Measurements from ENCODE around the gene ANKRD13D.
"Not testable (repeated sequence)": the region's sequence is repeated elsewhere in the genome, so short reads cannot be mapped to it uniquely, and the experiment has no call there.

Gene ANKRD13D

DNA sequence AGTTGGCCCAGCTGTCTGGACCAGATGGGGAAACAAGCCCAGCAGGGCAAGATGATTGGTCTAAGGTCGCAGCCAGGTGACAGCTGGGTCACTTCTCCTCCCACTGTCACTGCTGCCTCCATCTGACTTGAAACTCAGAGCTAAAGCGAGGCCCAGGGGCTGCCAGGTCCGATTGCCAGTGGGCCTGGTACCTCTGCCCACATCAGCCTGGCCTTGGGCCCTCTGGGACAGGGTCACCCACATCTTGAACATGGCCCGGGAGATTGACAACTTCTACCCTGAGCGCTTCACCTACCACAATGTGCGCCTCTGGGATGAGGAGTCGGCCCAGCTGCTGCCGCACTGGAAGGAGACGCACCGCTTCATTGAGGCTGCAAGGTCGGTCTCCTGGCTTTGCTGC, 20.1 kb downstream of the ANKRD13D start:
- H3K4me1 Mint-ChIP-seq (ENCODE audit: low read depth), result peaks cover 30% of the 10 kb centered on the region
- H3K4me3 Mint-ChIP-seq, result no peak overlapping the region
- H3K27ac Mint-ChIP-seq, result no peak overlapping the region
- H3K9me3 Mint-ChIP-seq (ENCODE audit: low read depth), result no peaks in the 10 kb centered on the region
- no peaks in the 10 kb centered on the region for H3K27me3 Mint-ChIP-seq
- no peaks in the 10 kb centered on the region for H3K36me3 Mint-ChIP-seq

DNA sequence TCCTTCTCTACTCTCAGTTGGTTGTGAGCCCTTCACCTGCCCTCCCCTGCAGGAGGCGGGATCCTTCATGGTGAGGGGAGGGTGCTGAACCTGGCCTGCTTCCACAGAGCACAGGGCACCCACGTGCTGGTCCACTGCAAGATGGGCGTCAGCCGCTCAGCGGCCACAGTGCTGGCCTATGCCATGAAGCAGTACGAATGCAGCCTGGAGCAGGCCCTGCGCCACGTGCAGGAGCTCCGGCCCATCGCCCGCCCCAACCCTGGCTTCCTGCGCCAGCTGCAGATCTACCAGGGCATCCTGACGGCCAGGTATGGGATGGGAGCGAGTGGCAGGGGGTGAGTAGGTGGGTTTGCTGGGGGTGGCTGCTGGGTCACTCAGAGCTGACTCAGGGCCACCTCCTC, 20.6 kb downstream of the ANKRD13D start:
- H3K4me3 Mint-ChIP-seq, result no peak overlapping the region
- H3K4me1 Mint-ChIP-seq (ENCODE audit: low read depth), result peaks cover 29% of the 10 kb centered on the region
- no peaks in the 10 kb centered on the region for H3K36me3 Mint-ChIP-seq
- no peak overlapping the region for H3K27ac Mint-ChIP-seq
- H3K9me3 Mint-ChIP-seq (ENCODE audit: low read depth), result no peaks in the 10 kb centered on the region
- no peaks in the 10 kb centered on the region for H3K27me3 Mint-ChIP-seq

DNA sequence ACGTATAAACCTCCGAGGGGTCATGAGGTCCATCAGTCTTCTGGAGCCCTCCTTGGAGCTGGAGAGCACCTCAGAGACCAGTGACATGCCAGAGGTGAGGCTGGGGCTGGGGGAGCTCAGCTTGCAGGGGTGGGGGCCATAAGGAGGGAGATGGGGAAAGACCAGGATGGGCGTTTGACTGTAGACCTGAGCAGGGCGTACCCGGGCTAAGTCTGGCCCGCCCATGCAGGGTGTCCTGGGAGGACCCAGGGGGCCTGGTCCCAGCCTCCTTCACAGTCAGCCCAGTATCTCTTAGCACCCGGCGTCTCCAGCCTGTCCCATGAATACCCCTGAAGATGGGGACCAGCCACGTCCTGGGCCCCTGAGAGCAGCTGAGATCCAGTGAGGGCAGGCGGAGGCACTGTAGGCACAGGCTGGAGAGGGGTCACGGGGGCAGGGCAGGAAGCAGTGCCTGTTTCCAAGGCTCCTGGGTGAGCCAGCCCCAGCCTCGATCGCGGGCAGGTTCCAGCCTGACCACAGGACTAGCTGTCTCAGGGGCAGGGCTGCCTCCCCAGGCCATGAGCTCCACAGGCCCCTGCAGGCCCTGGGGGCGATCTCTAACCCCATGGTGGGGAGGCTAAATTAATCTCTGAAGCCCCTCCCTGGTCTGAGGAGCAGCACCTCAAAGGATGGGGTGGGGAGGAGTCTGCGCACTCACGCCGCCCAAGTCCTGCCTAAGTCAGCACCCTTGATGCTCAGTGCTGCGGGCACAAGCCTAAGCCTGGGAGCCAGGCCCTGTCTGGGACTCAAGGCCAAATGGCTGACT, 21.3 kb downstream of the ANKRD13D start:
- Mint-ChIP-seq H3K4me1 (ENCODE audit: low read depth) (peaks cover 26% of the 10 kb centered on the region), H3K9me3 (ENCODE audit: low read depth) (no peaks in the 10 kb centered on the region), H3K4me3 (no peak overlapping the region), H3K27ac (no peak overlapping the region), H3K36me3 (no peaks in the 10 kb centered on the region), H3K27me3 (no peaks in the 10 kb centered on the region)

DNA sequence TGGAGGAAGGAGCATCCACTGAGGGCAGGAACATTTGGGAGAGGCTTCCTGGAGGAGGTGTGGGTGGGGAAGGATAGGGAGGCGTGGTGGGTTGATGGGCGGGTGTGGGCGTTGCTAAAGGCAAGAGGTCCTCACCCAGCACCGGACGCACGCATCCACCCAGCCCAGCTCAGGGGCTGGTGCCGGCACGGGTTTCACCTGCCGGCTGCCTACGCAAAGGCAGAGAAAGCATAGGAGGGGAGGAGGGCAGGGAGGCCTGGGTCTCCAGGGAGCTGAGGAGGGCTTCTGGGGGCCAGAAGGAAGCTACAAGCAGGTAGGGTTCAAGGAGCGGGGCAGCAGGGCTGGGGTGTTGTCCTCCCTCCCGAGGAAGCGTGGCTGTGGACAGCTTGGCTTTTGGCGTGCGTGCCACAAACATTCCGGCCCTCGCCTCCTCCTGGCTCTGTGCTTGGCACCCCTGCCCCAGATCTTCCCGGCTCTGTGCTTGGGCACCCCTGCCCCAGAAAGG, 22.0 kb downstream of the ANKRD13D start:
- Mint-ChIP-seq H3K9me3 (ENCODE audit: low read depth) (no peaks in the 10 kb centered on the region), H3K27ac (no peak overlapping the region), H3K36me3 (no peaks in the 10 kb centered on the region), H3K27me3 (no peaks in the 10 kb centered on the region), H3K4me1 (ENCODE audit: low read depth) (peaks cover 26% of the 10 kb centered on the region), H3K4me3 (no peak overlapping the region)

DNA sequence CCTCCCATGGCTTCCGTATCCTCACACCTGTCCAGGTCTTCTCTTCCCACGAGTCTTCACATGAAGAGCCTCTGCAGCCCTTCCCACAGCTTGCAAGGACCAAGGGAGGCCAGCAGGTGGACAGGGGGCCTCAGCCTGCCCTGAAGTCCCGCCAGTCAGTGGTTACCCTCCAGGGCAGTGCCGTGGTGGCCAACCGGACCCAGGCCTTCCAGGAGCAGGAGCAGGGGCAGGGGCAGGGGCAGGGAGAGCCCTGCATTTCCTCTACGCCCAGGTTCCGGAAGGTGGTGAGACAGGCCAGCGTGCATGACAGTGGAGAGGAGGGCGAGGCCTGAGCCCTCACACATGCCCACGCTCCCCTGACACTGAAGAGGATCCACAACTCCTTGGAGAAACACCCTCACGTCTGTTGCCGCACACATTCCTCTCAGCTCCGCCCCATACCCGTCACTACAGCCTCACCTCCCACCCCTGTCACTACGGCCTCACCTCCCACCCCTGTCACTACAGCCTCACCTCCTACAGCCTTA, 22.5 kb downstream of the ANKRD13D start:
- no peaks in the 10 kb centered on the region for H3K27me3 Mint-ChIP-seq
- peaks cover 26% of the 10 kb centered on the region for H3K4me1 Mint-ChIP-seq (ENCODE audit: low read depth)
- no peak overlapping the region for H3K27ac Mint-ChIP-seq
- H3K9me3 Mint-ChIP-seq (ENCODE audit: low read depth), result no peaks in the 10 kb centered on the region
- no peaks in the 10 kb centered on the region for H3K36me3 Mint-ChIP-seq
- H3K4me3 Mint-ChIP-seq, result no peak overlapping the region

DNA sequence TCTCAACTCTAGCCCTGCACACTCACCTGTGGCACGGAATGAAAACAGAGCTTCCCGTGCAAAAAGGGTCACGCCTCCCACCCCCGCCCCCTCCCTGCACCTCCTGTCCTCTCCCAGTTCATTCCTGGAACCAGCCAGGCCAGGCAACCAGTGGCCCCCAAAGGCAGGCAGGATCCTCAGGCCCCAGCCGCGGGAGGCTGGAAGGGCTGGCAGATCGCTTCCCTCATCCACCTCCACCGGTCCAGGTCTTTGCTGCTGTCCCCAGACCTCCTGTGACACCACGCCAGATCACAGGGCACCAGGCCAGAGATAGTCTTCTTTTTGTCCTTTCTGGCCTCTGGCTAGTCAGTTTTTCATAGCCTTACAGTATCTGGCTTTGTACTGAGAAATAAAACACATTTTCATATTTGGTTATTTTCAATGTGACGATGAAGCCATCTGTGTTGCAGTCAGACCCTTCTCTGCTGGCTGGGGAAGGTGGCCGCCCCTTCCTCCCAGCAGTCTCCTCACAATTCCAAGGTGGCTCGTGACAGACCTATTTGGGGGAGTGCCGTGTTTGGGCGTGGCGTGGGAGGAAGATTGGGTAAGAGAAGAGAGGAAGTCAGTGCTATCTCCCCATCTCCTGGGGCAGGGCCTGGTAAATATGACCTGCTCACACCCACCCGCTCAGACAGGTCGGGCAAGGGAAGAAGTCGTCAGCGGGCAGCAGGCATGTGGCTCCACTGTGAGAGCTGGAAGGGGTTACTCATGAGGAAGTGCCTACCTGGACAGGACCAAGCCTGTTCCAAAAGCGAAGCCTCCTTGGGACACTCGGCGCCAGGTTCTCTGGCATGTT, 23.3 kb downstream of the ANKRD13D start:
- Mint-ChIP-seq H3K27me3 (no peaks in the 10 kb centered on the region), H3K27ac (peak overlapping the region; percentile 81), H3K4me3 (peak overlapping the region; percentile 36), H3K4me1 (ENCODE audit: low read depth) (peaks cover 28% of the 10 kb centered on the region), H3K9me3 (ENCODE audit: low read depth) (no peaks in the 10 kb centered on the region), H3K36me3 (no peaks in the 10 kb centered on the region)

DNA sequence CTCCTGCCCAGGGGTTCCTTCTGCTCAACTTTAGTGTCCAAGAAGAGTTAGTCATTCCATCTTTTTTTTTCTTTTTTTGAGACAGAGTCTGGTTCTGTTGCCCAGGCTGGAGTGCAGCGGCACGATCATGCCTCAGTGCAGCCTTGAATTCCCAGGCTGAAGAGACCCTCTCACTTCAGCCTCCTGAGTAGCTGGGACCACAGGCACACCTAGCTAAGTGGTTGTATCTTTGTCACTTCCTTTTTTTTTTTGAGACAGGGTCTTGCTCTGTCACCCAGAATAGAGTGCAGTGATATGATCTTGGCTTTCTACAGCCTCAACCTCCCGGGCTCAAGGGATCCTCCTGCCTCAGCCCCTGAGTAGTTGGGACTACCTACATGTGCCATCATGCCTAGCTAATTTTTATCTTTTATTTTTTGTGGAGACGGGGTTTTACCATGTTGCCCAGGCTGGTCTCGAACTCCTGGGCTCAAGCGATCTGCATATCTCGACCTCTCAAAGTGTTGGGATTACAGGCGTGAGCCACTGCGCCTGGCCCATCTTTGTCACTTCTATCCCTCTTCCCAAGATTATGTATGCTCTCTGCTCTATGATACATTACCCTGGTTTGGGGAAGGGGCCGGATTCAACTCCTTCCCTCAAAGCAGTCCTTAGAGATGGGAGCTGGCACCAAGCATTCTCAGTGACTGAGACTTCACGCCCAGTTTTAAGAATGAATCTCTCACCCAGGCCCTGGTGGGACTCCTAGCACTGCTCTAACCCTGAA, 24.2 kb downstream of the ANKRD13D start:
- H3K4me1 Mint-ChIP-seq (ENCODE audit: low read depth), result peaks cover 30% of the 10 kb centered on the region
- H3K27me3 Mint-ChIP-seq, result no peaks in the 10 kb centered on the region
- no peaks in the 10 kb centered on the region for H3K36me3 Mint-ChIP-seq
- H3K4me3 Mint-ChIP-seq, result peak overlapping the region; percentile 13
- no peaks in the 10 kb centered on the region for H3K9me3 Mint-ChIP-seq (ENCODE audit: low read depth)
- peak overlapping the region; percentile 81 for H3K27ac Mint-ChIP-seq

DNA sequence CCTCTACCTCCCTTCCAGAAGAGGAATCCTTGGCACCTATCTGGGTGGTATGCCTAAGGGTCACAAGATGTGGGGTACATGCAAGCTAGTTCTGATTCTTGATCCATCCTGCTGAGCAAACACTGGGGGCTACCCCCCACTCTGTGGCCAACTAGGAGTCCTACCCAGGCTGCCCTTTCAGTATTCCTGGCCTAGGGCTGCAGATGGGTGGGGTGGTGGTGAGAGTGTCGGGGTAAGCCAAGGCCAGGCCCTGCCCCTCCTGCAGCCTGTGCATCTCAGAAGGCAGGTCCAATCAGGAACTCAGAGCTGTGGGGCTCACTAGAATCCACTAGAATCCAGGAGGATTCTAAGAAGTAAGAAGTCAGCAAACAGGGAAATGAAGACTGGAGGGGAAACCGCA, 25.1 kb downstream of the ANKRD13D start:
- no peak overlapping the region for H3K27ac Mint-ChIP-seq
- H3K4me3 Mint-ChIP-seq, result no peak overlapping the region
- H3K4me1 Mint-ChIP-seq (ENCODE audit: low read depth), result peaks cover 37% of the 10 kb centered on the region
- no peaks in the 10 kb centered on the region for H3K36me3 Mint-ChIP-seq
- no peaks in the 10 kb centered on the region for H3K9me3 Mint-ChIP-seq (ENCODE audit: low read depth)
- no peaks in the 10 kb centered on the region for H3K27me3 Mint-ChIP-seq

DNA sequence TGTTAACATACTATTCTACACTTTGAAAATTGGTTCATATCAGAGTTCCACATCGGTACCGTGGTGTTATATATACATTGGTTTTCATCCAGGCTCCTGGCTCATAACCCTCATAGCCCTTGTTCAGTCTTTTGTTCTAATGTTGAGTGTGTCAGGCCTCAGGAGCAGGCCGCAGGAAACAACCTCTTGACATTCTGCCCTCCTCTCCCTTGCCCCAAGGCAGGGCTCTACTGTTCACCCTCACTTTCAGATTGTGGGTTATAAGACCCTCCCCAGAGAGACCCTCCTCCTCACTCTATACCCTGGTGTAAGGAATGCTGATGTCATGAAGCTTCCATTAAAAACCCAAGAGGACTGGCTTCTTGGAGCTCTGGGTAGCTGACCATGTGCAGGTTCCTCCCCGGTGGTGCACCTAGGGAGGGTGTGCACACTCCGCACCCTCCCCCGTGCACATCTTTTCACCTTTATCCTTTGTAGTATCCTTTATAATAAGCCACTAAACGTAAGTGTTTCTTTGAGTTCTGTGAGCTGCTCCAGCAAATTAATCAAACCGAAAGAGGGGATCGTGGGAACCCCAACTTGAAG, 26.3 kb downstream of the ANKRD13D start:
- no peaks in the 10 kb centered on the region for H3K36me3 Mint-ChIP-seq
- H3K4me3 Mint-ChIP-seq, result peak overlapping the region; percentile 55
- H3K27ac Mint-ChIP-seq, result no peak overlapping the region
- no peaks in the 10 kb centered on the region for H3K27me3 Mint-ChIP-seq
- no peaks in the 10 kb centered on the region for H3K9me3 Mint-ChIP-seq (ENCODE audit: low read depth)
- peaks cover 37% of the 10 kb centered on the region for H3K4me1 Mint-ChIP-seq (ENCODE audit: low read depth)

DNA sequence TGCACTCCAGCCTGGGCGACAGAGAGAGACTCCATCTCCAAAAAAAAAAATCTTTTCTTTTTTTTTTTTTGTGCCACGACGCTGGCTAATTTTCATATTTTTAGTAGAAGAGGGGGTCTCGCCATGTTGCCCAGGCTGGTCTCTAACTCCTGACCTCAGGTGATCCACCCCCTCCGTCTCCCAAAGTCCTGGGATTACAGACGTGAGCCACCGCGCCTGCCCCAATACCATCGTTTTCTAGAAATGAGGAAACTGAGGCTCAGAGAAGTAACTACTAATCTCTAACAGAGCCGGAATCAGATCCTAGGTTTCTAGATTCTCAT, 27.7 kb downstream of the ANKRD13D start:
- H3K9me3 Mint-ChIP-seq (ENCODE audit: low read depth), result no peaks in the 10 kb centered on the region
- no peaks in the 10 kb centered on the region for H3K27me3 Mint-ChIP-seq
- peak overlapping the region; percentile 34 for H3K27ac Mint-ChIP-seq
- H3K4me3 Mint-ChIP-seq, result peak overlapping the region; percentile 93
- no peaks in the 10 kb centered on the region for H3K36me3 Mint-ChIP-seq
- H3K4me1 Mint-ChIP-seq (ENCODE audit: low read depth), result peaks cover 32% of the 10 kb centered on the region

DNA sequence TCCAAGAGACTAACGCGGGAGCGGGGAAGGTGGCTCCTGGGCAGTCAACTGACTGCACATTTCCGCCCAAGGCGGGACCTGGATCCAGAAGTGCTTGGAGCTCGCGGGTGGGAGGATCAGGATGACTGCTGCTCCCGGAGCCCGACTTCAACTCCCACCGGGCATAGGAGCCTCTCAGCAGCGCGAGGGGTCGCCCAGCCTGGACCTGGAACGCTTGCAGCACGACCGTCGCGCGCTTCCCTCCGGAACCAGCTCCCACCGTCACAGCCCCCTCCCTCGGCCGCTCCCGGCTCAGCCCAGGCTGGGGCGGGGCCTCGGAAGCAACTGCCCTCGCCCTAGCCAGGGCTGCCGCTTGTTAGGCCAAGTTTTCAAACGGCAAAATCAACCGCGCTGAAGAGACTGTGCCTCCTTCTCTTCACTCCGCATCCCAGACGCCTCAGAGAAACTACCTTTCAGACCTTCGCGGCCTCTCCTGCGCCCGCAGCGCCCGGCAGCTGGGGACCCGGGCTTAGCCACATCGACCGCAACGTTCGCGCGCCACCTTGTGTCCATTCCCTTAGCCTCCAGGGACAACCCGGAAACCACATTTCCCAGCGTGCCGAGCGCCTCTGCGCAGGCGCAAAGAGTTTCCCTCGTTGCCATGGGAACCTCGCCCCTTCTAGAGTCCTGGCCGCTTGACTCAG, 28.2 kb downstream of the ANKRD13D start:
- Mint-ChIP-seq H3K27ac (peak overlapping the region; percentile 90), H3K27me3 (no peaks in the 10 kb centered on the region), H3K36me3 (no peaks in the 10 kb centered on the region), H3K4me1 (ENCODE audit: low read depth) (peaks cover 27% of the 10 kb centered on the region), H3K9me3 (ENCODE audit: low read depth) (no peaks in the 10 kb centered on the region), H3K4me3 (peak overlapping the region; percentile 93)

DNA sequence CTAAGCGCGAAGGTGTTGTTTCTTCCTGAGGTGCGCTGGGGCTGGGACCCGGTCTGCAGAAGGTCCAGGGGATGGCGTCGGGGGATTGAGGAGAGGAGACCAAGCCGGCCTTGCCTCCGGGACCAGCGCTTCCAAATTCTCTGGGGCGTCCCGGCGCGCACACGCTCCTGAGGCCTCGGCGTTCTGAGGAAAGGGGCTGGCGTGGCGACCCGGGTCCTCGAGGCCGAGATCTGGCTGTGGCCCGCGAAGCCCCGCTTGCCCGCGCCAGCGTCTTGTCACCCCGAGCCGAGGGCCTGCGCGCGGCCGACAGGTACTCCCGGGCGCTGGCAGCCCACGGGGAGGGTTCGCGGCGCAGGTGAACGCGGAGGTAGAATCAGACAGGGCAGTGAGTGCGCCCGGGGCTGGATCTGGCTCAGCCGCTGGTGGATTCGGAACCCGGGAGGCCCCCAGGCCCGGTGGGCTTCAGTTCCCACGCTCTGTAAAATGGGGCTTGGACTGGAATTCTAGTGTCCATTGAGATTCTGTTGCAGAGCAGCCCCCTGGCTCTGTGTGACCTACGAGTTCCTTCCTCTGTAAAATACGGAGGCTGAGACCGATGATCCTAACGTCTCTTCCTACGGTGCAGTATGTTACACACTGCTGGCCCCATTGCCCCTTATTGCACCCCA, 28.9 kb downstream of the ANKRD13D start:
- Mint-ChIP-seq H3K36me3 (no peaks in the 10 kb centered on the region), H3K27me3 (no peaks in the 10 kb centered on the region), H3K9me3 (ENCODE audit: low read depth) (no peaks in the 10 kb centered on the region), H3K4me3 (peak overlapping the region; percentile 93), H3K27ac (peak overlapping the region; percentile 90), H3K4me1 (ENCODE audit: low read depth) (peaks cover 20% of the 10 kb centered on the region)

DNA sequence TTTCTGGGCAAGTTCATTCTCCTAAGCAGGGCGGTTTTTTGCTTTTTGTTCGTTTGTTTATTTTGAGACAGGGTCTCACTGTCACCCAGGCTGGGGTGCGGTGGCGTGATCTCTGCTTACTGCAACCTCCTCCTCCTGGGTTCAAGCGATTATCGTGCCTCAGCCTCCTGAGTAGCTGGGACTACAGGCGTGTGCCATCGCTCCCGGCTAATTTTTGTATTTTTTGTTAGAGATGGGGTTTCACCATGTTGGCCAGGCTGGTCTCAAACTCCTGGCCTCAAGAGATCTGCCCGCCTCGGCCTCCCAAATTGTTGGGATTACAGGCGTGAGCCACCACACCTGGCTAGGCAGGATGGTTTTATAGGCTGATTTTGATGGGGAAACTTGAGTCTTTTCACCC, 29.8 kb downstream of the ANKRD13D start:
- Mint-ChIP-seq H3K4me3 (peak overlapping the region; percentile 93), H3K4me1 (ENCODE audit: low read depth) (peaks cover 14% of the 10 kb centered on the region)
- not testable (repeated sequence) for H3K9me3 Mint-ChIP-seq (ENCODE audit: low read depth); H3K27ac Mint-ChIP-seq; H3K36me3 Mint-ChIP-seq; H3K27me3 Mint-ChIP-seq

Data from activated naive CD8-positive, alpha-beta T cell (primary cell).